Kidney (tissue), 14 donors: Measurements from ENCODE around the gene ABTB2. TPM values are rescaled to one million over a fixed set of nuclear protein-coding genes. Genes with fewer than 3 reads are reported as not detected.

Source experiments
- DNase-seq, 5 donors: peaks; one replicate each; pipeline ENCODE4 v3.0.0-alpha.2; 2013 to 2020
- FAIRE-seq: peaks from 2 replicates; lab custom pipeline; 2012; peaks lifted over from hg19 to GRCh38; lab: Jason Lieb, UNC
- H3K27ac ChIP-seq, 2 donors: one replicate each; pipeline ENCODE4 v1.7.0; 2013; ENCODE audit warnings: low read depth in 2 of 2, low read length in 2 of 2, inconsistent platforms in 1 of 2
- H3K27me3 ChIP-seq: one replicate; pipeline ENCODE4 v1.7.1; 2013; ENCODE audit warnings: low read length, inconsistent platforms; ENCODE audit not compliant: control insufficient read depth, insufficient read depth
- H3K36me3 ChIP-seq, 3 donors: one replicate each; pipeline versions ENCODE4 v1.7.0 to v1.7.1; 2013; ENCODE audit warnings: low read length in 3 of 3, control low read depth in 1 of 3, inconsistent platforms in 1 of 3; ENCODE audit not compliant: insufficient read depth in 3 of 3, control insufficient read depth in 2 of 3
- H3K4me1 ChIP-seq, 3 donors: one replicate each; pipeline versions ENCODE4 v1.7.0 to v1.7.1; 2013; ENCODE audit warnings: low read length in 3 of 3, inconsistent platforms in 1 of 3, low read depth in 1 of 3; ENCODE audit not compliant: control insufficient read depth in 2 of 3, insufficient read depth in 2 of 3
- H3K4me3 ChIP-seq, 3 donors: one replicate each; pipeline versions ENCODE4 v1.7.0 to v1.8.1; 2013; ENCODE audit warnings: low read length in 3 of 3, control low read depth in 1 of 3, inconsistent platforms in 1 of 3
- H3K9ac ChIP-seq, 3 donors: one replicate each; pipeline versions ENCODE4 v1.7.0 to v1.7.1; 2013; ENCODE audit warnings: low read length in 3 of 3, control low read depth in 1 of 3, inconsistent platforms in 1 of 3
- H3K9me3 ChIP-seq, 3 donors: one replicate each; pipeline versions ENCODE4 v1.7.0 to v1.7.1; 2013; ENCODE audit warnings: low read length in 3 of 3, control low read depth in 1 of 3, inconsistent platforms in 1 of 3; ENCODE audit not compliant: control insufficient read depth in 2 of 3, insufficient read depth in 1 of 3
- CTCF ChIP-seq: IDR thresholded peaks from 3 replicates; pipeline ENCODE4 v1.5.1; 2012; ENCODE audit warnings: mild to moderate bottlenecking, moderate library complexity, borderline replicate concordance; ENCODE audit not compliant: insufficient read depth; ENCODE audit errors: extremely low read depth
- intact Hi-C: fragments of 100-400 bp; cut with DNase I; formaldehyde crosslinking; loops from one replicate; pipeline ENCODE4 v1.11.1; 2022
- polyA plus RNA-seq: library from polyadenylated mRNA; stranded (reverse); fragments of 350-450 nt; fragmentation: Illumina TruSeq; extraction: RNeasy Lipid Tissue Mini Kit (QIAGEN cat#74804); gene quantifications from one replicate; pipeline ENCODE4 v1.2.3, GENCODE V29; 2014; ENCODE audit warnings: low read depth, low replicate concordance; ENCODE audit not compliant: insufficient read depth
- total RNA-seq: library from RNA; stranded (reverse); fragmentation: NEBNext Ultra II Directional; extraction: Animal tissue kit (Norgen Biotek cat#: 25700); gene quantifications from one replicate; pipeline ENCODE4 v1.2.1, GENCODE V29; 2021
- donor health status: control.
- donor health status: control.
- donor health status: control.
- donor health status: control.
- donor health status: control.
- donor health status: DM: yes; HTN: yes; CAD: no.
- donor health status: Normal renal cell carcinoma (clear cell type).

ABTB2 gene
- total and polyA plus RNA-seq, 2 donors from 2014 or later = 7.6 to 22.1 TPM

- no peak overlapping the region for H3K4me3 ChIP-seq
- no peaks in the 10 kb centered on the region for H3K27me3 ChIP-seq
- H3K9ac ChIP-seq = no peak overlapping the region
- no peaks in the 10 kb centered on the region for H3K36me3 ChIP-seq
- no peak overlapping the region for H3K27ac ChIP-seq
- TF ChIP-seq CTCF = no peak
- FAIRE-seq (no peak), DNase-seq (peak in 1 of 5 donors; percentile 69)
- peaks cover 0 to 13% (median 13%) of the 10 kb centered on the region in 3 donors for H3K4me1 ChIP-seq
- H3K9me3 ChIP-seq = no peaks in the 10 kb centered on the region
- intact Hi-C loops = no loop called here
Observed at GRCh38 chr11:34225091-34225490, 132.7 kb downstream of the ABTB2 start.

- no peaks in the 10 kb centered on the region for H3K9me3 ChIP-seq
- DNase-seq (no peak), FAIRE-seq (no peak)
- H3K27ac ChIP-seq = no peak overlapping the region
- peaks cover 0 to 13% (median 13%) of the 10 kb centered on the region in 3 donors for H3K4me1 ChIP-seq
- H3K9ac ChIP-seq = no peak overlapping the region
- H3K4me3 ChIP-seq = no peak overlapping the region
- no peak for TF ChIP-seq CTCF
- no peaks in the 10 kb centered on the region for H3K27me3 ChIP-seq
- intact Hi-C loops = no loop called here
- H3K36me3 ChIP-seq = no peaks in the 10 kb centered on the region
Observed at GRCh38 chr11:34224434-34224966, 133.3 kb downstream of the ABTB2 start.

- no peaks in the 10 kb centered on the region for H3K27me3 ChIP-seq
- no peaks in the 10 kb centered on the region for H3K9me3 ChIP-seq
- no peak overlapping the region for H3K27ac ChIP-seq
- H3K9ac ChIP-seq = peak overlapping the region in 1 of 3 donors; percentile 12
- no peaks in the 10 kb centered on the region for H3K36me3 ChIP-seq
- H3K4me1 ChIP-seq = peaks cover 0 to 13% (median 13%) of the 10 kb centered on the region in 3 donors
- no peak overlapping the region for H3K4me3 ChIP-seq
- intact Hi-C loops = no loop called here
- DNase-seq = no peak
- FAIRE-seq = no peak
- no peak for TF ChIP-seq CTCF
Observed at GRCh38 chr11:34223907-34224306, 133.9 kb downstream of the ABTB2 start.
